SKM-1 treated with dmso at 0.1 percent for 144 hours (cell line): ENCODE data around the gene CGNL1.

Experiments used
- DNase-seq: peaks from one replicate; lab custom pipeline; 2025; ENCODE audit not compliant: unreplicated experiment; lab: John Stamatoyannopoulos, UW

CGNL1 gene

DNA sequence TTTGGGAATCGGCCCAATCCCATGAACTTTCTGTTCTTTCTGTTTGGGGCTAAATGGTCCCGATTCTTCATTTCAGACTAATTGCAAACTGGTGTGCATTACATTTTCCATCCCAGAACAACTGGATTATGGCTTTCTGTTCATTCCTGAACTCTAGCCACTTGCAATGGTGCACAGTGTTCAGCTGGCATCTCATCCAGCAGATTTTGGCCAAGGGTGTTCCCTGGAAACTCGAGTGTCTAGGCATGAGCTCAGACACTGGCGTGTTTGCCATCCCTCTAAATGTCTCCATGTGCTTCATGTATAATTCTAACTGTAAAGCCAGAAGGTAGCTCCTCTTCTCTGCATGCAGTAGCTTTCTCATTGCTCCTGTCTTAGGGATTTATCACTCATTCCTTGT, 118.3 kb downstream of the CGNL1 start:
- no peak for DNase-seq

DNA sequence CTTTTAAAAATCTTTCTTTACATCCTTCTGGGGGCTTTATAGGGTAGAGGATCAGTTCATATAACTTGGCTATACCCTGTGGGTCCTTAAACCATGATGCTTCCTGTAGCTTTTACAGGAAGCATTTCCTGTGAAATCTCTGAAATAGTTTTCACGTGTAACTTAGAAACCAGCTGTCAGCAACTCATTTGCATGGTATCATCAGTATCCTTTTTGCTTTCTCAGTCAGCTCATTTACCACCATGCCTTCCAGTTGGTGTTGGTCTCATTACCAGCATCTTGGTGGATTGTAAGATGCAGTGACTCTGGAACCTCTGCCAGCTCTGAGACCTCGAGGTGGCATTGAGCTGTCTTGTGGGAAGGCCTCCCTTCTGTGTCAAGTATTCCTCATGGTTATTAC, 118.7 kb downstream of the CGNL1 start:
- DNase-seq, result no peak

DNA sequence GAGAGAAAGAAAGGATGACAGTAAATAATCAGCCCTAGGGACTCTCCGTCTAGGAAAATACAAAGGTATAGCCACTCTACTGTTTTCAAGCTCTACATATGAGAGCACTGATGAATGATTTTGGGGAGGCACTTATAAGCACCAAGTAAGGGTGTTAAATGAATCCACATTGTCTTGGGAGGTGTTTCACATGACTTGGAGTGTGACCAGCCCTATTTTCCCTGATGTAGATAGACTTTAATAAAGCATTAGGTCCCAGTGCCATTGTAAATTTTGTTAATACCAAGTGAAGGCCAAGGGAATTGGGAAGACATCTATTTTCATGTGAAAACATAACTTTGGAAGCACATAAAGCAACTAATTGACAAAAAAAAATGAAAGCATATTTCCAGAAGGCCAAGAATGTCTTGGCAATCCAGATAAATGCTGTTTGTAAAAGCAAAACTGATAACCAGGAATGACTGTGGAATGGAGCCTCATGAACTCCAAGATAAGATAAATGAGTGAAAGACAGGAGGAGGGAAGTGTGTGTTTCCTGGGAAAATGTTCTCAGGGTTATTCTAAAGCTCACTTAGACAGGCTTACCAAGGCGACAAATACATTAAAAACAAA, 119.4 kb downstream of the CGNL1 start:
- no peak for DNase-seq

DNA sequence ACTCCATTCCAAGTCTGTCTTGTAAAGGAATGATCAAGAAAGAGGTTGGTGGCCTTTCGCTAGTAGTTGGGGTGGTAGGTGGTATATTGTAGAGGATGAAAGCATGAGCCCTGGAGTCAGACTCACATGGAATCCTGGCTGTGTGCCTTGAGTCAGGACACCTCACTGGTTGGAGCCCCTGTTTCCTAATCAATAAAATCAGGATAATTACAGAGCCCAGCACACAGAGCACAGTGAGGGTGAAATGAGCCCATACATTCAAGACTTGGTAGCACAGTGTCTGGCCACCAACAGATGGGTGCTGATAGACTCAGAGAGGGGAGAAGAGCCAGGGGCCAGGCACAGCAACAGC, 120.3 kb downstream of the CGNL1 start:
- no peak for DNase-seq

DNA sequence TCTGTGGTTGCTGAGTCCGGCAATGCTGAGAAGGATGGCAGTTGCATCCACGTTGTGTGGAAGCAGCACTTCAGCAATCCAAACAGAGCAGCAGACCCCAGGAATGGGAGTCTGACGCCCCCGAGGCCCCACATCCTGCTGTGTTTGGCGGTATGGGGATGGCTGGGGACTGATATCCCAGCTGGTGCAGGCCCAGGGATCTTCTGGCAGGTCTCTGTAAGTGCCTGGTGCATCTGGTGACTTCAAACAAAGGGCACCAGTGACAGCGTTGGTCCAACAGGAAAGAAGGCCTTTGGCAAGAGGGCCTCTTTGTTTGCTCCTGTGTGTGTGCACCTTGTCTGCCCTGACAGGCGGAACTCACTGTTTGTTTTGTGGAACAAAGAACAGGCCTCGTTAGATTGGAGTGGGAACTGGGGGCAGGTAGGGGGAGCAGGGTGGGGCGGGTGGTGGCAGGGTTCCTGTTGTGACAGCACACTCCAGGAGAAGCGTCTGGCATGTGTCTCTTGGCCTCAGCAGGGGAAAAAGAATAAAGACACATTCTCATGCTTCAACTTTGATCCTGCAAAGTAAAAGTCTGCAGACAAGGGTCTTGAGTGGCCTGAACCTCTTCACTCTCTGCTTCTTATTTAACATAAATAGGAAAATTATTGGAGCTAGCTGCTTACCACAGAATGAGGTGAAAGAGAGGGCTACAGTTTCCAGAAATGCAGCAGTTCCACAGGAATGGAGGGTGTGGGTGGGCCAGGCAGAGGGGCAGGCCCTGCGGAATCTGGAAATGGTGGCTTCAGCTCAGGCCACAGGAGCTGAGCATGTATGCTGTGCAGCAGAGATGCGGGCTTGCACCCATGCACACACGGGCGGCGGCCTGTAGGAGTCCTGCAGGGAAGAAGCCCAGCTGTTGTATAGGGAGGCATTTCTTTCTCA, 120.9 kb downstream of the CGNL1 start:
- no peak for DNase-seq

DNA sequence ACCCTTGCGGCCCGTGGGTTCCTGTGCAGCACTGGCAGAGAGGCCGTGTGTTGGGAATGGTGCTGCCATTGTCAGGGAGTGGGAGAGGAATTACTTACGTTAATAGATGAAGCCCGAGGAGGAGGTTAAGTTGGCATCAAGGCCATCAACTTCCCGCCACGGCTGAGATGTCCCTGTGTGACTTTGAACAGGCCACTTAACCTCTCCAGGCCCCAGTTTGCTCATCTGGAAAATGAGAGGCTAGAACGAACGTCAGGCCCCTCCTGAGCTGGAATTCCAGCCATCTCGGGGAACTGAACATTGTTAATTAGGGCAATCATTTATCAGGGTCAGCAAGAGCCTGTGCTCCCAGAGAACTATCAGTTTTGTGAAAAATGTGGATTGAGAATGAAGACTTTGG, 124.0 kb downstream of the CGNL1 start:
- no peak for DNase-seq

DNA sequence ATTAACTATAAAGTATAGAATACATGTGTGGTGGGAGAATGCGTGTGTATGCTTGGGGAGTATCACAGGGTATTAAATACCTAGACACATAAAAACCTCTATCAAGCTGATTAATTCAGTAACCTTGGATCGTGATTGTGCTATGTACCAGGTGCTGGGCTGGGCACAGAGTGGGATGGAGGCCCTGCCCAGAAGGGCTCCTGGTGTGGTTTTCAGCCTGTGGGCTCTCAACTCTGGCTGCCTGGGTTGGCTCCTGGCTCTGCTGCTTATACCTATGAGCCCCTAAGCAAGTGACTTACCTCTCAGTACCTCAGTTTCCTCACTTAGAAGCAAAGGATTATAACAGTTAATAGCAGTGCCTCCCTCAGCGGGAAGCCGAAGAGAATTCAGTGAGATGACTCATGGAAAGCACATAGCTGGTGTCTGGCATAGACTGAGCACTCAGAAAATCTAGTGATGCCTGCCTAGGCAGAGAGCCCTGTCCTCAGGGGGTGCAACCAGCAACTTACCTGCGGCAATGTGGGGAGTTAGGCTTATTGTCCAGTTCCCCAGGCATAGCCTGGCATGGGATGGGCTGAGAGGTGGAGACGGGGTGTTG, 124.8 kb downstream of the CGNL1 start:
- DNase-seq, result no peak

DNA sequence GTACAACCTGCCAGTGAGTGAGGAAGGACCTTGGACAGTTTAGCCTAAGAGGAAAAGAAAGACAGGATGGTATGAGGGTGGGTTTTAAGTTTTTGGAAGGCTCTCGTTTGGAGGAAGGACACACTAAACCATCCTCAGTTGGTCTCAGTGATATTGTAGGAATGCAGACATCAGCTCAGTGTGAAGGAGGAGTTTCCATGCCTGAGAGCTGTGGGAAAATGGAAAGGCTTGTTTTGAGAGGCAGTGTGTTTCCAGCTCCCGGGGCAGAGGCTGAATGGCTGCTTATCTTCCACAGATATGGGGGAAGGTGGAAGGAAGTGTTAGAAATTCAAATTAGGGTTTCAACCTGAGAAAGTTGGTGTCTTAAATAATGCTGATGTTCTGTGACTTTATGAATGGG, 125.8 kb downstream of the CGNL1 start:
- DNase-seq, result no peak

DNA sequence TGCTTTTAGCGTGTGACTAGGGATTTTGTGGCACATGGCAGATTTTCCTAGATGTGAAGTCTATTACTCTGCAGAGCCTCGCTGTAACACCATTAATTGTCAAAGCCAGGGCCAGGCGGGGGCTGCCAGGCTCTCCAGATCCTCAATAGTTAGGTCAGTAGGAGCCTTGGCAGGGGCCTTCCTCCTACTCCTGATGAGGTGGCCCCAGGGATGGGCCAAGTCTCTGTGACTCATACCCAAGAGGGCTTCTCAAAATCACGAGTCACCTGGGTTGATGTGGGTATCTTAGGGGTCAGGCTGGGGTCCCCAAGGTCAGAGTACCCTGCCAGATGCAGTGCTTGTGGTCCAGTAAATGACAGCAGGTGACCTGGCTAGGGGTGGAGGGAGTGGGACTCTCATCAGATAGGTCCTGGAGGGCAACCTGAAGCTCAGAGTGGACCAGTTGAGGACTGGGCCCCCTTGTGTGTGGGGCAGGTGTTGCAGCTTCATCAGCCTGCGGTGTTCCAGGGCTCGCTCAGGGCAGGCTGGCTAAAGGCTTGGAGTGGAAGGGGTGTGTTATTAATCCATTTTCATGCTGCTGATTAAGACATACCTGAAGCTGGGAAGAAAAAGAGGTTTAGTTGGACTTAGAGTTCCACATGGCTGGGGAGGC, 126.9 kb downstream of the CGNL1 start:
- no peak for DNase-seq

DNA sequence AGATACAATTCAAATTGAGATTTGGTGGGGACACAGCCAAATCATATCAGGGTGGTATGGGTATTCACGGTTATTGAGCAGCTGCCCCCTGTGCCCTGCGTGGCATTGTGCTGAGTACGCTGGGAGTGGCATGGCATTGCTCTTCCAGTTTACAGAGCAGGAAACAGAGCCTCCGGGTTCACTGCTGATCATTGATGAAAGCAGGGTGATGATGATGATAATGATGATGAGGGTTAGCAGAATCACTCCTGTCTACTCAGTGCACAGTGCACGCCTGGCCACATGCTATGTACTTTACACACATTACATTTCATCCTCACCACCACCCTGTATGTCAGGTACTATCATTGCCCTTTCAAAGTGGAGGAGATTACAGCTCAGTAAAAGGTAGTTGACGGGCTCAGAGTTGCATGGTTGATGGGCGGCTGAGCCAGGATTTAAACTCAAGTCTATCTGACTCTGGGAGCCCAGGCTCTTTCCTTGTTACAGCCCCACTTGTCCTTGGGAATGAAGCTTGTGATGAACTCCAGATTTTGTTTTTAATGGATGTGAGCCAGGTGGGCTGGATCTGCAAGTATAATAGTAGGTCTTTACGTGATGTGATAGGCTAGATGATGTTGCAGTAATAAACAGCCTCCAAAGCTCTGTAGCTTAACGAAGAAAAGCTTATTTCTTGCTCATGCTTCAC, 127.8 kb downstream of the CGNL1 start:
- no peak for DNase-seq

DNA sequence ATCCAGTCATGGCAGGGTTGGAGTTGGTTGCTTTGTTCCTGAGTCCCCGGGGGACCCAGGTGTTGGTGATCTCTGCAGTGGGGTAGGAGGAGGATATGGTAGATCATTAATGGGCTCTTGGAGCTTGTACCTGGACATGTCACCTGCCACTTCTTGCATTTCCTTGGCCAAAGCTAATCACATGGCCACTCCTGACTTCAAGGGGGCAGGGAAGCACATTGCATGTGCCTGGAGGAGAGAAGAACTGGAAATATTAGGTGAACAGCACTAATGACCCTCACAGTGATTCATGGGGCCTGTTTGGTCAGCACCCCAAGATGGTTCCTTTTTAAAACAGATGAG, 128.3 kb downstream of the CGNL1 start:
- no peak for DNase-seq

DNA sequence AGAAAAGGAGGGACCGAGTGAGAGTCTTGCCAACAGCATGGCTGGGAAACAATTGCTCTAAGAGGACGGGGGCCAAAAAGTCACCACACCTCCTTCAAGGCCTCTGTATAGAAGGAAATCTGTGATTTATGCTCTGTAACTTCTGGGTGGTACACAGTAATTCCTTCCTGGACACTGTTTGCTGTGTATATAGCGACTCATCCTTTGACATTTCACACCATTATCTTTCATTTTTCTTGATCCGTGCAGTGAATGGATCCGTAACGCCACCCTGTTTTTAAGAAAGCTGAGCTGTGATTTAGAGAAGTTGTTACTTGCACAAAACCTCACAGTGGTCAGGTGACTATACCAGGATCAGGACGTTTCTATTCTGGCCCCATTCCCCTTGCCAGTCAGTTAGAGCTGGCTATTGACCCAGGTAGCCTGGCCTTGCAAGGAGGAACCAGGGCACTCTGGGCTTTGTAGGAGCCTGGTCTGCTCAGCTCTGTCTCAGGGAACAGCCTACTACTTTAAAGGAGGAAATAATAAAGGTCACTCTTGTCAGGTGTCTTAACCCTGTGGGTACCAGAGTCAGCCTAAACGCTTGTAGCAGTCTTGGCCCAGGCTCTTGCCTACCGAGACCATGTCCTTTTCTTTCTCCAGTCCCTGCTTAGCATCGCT, 128.9 kb downstream of the CGNL1 start:
- no peak for DNase-seq

DNA sequence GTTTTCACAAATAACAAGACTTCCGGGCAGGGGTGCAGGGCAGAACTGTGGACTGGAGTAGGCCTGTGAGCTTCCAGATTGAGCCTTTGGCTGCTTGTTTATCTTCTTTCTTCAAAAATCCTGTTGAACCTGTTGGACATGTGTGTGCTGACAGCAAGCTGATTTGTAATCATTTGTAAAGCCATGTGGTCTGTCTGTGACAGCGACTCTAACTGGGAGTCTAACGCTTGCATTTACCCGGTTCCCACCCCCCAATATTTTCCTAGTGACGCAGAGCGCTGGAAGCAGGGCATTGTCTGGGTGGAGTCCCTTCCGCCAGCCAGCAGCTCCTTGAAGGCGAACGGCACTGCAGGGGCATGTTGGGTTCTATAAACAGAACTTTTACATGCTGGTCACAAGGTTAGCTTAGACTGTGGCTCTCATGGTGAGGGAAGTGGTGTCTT, 129.7 kb downstream of the CGNL1 start:
- DNase-seq, result no peak

DNA sequence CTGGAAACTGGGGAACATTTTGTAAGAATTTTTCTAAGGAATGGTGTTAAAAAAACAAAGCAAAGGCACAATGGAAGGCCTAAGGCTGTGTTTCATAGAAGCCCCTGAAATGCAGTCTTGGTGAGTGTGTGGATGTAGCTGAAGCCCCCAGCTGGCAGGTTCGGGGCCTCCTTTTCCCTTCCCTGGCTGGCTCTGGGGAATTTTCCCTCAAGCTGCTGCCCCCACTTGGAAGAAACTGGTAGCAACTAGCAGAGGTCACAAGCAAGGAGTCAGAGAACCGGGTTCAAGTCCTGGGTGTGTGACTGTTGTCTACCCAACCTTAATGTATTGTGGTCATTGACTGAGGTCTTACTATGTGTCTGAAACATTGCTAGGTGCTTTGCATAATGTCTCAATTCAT, 130.1 kb downstream of the CGNL1 start:
- no peak for DNase-seq

DNA sequence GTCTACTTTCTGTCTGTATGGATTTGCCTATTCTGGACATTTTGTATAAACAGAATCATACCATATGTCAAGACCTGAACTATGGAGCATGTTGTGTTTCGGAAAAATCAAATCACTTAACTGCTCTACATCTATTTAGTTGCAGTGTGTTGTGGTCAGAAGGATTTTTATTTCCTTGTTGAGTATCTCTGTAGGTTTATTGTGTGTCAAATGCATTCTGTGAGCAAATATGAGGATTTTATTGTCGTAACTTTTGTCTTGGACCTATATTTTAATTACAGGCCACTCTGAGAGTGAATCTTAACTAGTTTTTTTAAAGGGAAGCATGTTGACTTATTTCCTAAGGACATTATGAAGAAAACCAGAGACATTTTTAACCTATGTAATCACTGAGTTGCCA, 130.8 kb downstream of the CGNL1 start:
- DNase-seq, result no peak

DNA sequence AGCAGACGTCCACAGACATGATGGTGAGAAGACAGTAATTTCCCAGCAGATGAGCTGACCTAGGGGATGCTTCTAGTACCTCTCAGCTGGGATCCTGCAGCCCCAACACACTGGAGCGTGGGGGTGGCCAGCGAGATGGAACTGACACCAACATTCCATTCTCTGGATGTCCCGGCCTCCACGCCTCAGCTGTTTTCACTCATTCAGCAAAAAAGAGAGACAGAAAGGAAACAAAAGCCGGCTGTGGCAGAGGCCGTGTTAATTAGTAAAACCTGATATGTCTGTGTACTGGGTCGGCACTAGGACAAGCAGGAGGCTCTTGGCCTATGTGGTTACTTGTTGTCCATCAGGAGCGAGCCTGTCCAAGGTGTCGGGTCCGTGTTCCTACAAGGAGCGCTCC, 132.8 kb downstream of the CGNL1 start:
- DNase-seq, result no peak

DNA sequence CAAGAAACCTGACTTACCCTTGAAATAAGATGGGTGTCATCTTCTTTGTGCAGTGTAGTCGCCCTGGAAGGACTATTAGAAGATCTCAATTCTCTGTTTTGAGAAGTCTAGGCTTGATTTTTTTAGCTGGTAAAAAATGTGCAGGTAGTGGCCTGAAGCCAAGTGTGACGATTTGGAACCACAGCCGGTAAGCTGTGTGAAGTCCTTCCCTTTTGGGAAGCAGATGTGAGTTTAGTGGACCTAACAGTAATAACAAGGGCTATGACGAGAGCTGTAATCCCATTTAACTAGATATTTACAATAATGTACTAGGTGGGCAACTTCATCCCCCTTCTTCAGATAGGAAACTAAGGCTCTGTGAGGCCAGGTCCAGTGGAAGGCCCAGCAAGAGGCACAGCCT, 133.7 kb downstream of the CGNL1 start:
- no peak for DNase-seq

DNA sequence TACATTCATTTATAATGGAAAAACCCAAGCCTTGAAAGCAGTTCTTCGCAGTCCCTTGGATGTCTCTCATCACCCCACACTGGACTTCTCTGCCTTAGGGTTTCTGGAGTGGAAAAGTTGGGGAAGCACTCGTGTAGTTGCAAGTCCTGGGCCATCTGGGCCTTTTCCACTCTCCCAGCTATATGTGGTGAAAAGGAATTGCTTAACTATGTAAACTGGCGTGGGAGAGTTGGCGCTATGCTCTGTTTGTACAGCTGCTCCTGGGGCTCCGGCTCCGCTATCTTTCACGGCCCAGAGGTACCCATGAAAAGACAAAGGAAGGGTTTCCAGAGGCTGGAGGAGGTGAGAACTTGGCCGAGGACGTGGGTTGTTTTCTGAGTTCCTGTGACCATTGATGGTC, 134.3 kb downstream of the CGNL1 start:
- DNase-seq, result no peak

DNA sequence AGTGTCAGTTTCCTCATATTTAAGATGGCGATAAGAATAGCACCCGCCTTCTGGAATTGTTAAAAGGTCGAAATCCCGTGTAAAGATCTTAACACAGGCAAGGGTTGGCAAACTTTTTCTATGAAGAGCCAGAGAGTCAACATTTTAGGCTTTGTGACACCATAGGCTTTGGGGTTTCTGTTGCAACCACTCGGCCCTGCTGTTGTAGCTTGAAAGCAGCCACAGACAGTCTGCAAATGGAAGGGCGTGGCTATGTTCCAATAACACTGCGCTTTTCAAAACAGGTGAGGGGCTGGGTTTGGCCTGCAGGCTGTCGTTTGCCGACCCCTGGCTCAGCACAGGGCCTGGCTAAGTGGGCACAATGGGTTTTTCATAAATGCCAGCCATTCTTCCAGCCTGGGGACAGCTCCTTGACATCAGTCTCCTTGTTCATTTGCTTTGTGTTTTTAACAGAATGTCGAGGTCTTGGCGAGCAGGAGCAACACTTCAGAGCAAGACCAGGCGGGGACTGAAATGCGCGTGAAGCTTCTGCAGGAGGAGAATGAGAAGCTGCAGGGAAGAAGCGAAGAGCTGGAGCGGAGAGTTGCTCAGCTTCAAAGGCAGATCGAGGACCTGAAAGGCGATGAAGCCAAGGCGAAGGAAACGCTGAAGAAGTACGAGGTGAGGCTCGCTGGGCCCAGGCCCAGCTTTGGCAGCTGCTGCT, 140.2 kb downstream of the CGNL1 start:
- DNase-seq, result no peak

DNA sequence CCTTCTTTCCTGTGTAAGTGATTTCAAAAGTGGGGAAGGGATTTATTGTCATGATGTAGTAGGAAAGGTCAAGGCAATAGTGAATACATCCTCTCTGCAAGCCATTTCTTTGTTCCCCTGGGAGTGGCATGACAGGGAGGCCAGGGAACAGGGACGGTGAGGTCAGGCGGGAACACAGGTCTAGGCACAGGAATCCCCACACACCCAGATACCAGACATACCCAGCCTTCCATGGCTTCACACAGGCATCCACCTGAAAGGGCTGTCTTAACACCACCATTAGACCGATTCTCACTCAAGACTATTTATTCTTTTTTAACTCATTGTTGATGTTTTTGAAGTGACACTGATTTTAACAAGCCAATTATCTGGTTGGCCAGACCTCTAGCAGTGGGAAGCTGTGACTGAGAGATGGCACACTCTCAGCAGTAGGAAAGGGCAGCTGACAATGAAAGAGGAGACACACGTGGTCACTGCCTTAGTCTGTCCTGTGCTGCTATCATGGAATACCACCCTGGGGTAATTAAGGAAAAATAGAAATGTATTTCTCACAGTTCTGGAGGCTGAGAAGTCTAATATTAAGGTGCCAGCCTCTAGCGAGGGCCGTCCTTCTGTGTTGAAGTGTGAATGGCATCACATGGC, 140.8 kb downstream of the CGNL1 start:
- DNase-seq, result no peak
